ENCODE results near the gene SLC18A2. TPM values are rescaled to one million over a fixed set of nuclear protein-coding genes. Genes with fewer than 3 reads are reported as not detected.

SLC18A2 gene
- polyA plus RNA-seq, 1 experiment = not detected

GRCh38 chr10:117318909-117319308 lies 78.0 kb downstream of the SLC18A2 start:
- CTCF ChIA-PET = interaction anchor here (0.7 to 6.2 kb wide), 23 partner anchors 9 to 521 kb away, joined by 3 to 124 read pairs (median 4); no protein-coding TSS in a partner anchor
- no peak for DNase-seq (ENCODE audit: low read depth)
- Histone ChIP-seq H3K4me3 (ENCODE audit: low read depth, low read length) (no peak overlapping the region), H3K36me3 (ENCODE audit: control insufficient read depth, insufficient read depth, low read length) (no peaks in the 10 kb centered on the region), H3K27me3 (ENCODE audit: control insufficient read depth, insufficient read depth, low read length) (no peaks in the 10 kb centered on the region)
- peak; percentile 51; the same call in 1 of the 2 replicates for TF ChIP-seq CTCF (IDR thresholded peaks at IDR 0.05; ENCODE audit: insufficient read depth, low read depth, low read length)
- POLR2A ChIA-PET = interaction anchor here (0.7 to 1.0 kb wide), 2 partner anchors 102 to 1628 kb away, joined by 3 to 6 read pairs; no protein-coding TSS in a partner anchor

- Histone ChIP-seq H3K36me3 (ENCODE audit: control insufficient read depth, insufficient read depth, low read length) (no peaks in the 10 kb centered on the region), H3K4me3 (ENCODE audit: low read depth, low read length) (no peak overlapping the region), H3K27me3 (ENCODE audit: control insufficient read depth, insufficient read depth, low read length) (no peaks in the 10 kb centered on the region)
- no peak for DNase-seq (ENCODE audit: low read depth)
- ChIA-PET CTCF (interaction anchor here (0.6 to 6.2 kb wide), 23 partner anchors 8 to 123 kb away, joined by 3 to 124 read pairs (median 4); no protein-coding TSS in a partner anchor), POLR2A (no interaction called here)
- peak; percentile 64 for TF ChIP-seq CTCF (IDR thresholded peaks at IDR 0.05; ENCODE audit: insufficient read depth, low read depth, low read length)
These were observed 79.2 kb downstream of the SLC18A2 start for GRCh38 chr10:117320050-117320665.

- ChIA-PET POLR2A (no interaction called here), CTCF (interaction anchor here (0.9 to 3.4 kb wide), 4 partner anchors 15 to 105 kb away, joined by 3 to 19 read pairs (median 5); no protein-coding TSS in a partner anchor)
- H3K4me3 ChIP-seq (ENCODE audit: low read depth, low read length) = no peak overlapping the region
- DNase-seq (ENCODE audit: low read depth) = no peak
- no peaks in the 10 kb centered on the region for H3K27me3 ChIP-seq (ENCODE audit: control insufficient read depth, insufficient read depth, low read length)
- no peak for TF ChIP-seq CTCF (IDR thresholded peaks at IDR 0.05; ENCODE audit: insufficient read depth, low read depth, low read length)
- H3K36me3 ChIP-seq (ENCODE audit: control insufficient read depth, insufficient read depth, low read length) = no peaks in the 10 kb centered on the region
These were observed 81.3 kb downstream of the SLC18A2 start for GRCh38 chr10:117322260-117322659.

- H3K4me3 ChIP-seq (ENCODE audit: low read depth, low read length) = no peak overlapping the region
- no peak for DNase-seq (ENCODE audit: low read depth)
- H3K36me3 ChIP-seq (ENCODE audit: control insufficient read depth, insufficient read depth, low read length) = no peaks in the 10 kb centered on the region
- ChIA-PET CTCF (interaction anchor here (0.9 to 3.4 kb wide), 2 partner anchors 107 to 1099 kb away, joined by 3 to 19 read pairs; no protein-coding TSS in a partner anchor), POLR2A (no interaction called here)
- H3K27me3 ChIP-seq (ENCODE audit: control insufficient read depth, insufficient read depth, low read length) = no peaks in the 10 kb centered on the region
- no peak for TF ChIP-seq CTCF (IDR thresholded peaks at IDR 0.05; ENCODE audit: insufficient read depth, low read depth, low read length)
These were observed 83.5 kb downstream of the SLC18A2 start for GRCh38 chr10:117324367-117324766.

GRCh38 chr10:117327262-117327661 lies 86.3 kb downstream of the SLC18A2 start:
- DNase-seq (ENCODE audit: low read depth) = no peak
- no peaks in the 10 kb centered on the region for H3K27me3 ChIP-seq (ENCODE audit: control insufficient read depth, insufficient read depth, low read length)
- ChIA-PET CTCF (interaction anchor here (1.4 to 2.8 kb wide), 2 partner anchors 8 to 111 kb away, joined by 4 to 17 read pairs; no protein-coding TSS in a partner anchor), POLR2A (no interaction called here)
- H3K4me3 ChIP-seq (ENCODE audit: low read depth, low read length) = no peak overlapping the region
- no peak for TF ChIP-seq CTCF (IDR thresholded peaks at IDR 0.05; ENCODE audit: insufficient read depth, low read depth, low read length)
- no peaks in the 10 kb centered on the region for H3K36me3 ChIP-seq (ENCODE audit: control insufficient read depth, insufficient read depth, low read length)

Other genes starting within 250 kb of the SLC18A2 start
- gene SHTN1, start 235.9 kb upstream of the SLC18A2 start, polyA plus RNA-seq (2011; rRNA removed) = 2.8 and 5.0 TPM in 2 replicates
- 0.22 and 0.23 TPM in 2 replicates for gene VAX1, start 102.8 kb upstream of the SLC18A2 start, polyA plus RNA-seq (2011; rRNA removed)
- gene KCNK18, start 43.6 kb upstream of the SLC18A2 start, polyA plus RNA-seq (2011; rRNA removed) = not detected in 2 replicates
- 13.6 and 22.0 TPM in 2 replicates for gene PDZD8, start 134.3 kb downstream of the SLC18A2 start, polyA plus RNA-seq (2011; rRNA removed)